Myocyte (in vitro differentiated cells): Measurements from ENCODE around the gene BTN1A1. TPM values are rescaled to one million over a fixed set of nuclear protein-coding genes. Genes with fewer than 3 reads are reported as not detected.
"Not testable (repeated sequence)": the region's sequence is repeated elsewhere in the genome, so short reads cannot be mapped to it uniquely, and the experiment has no call there.

ENCODE experiments used
- DNase-seq: peaks from one replicate; pipeline ENCODE4 v3.0.0-alpha.2; 2012; ENCODE audit warnings: low read depth
- total RNA-seq: library from RNA; depleted of rRNA; stranded (reverse); fragments of >200 nt; gene quantifications from 2 replicates; pipeline ENCODE4 v1.2.3, GENCODE V29; 2014

Gene BTN1A1
- total RNA-seq, 1 donor from 2014 or later = not detected

DNA sequence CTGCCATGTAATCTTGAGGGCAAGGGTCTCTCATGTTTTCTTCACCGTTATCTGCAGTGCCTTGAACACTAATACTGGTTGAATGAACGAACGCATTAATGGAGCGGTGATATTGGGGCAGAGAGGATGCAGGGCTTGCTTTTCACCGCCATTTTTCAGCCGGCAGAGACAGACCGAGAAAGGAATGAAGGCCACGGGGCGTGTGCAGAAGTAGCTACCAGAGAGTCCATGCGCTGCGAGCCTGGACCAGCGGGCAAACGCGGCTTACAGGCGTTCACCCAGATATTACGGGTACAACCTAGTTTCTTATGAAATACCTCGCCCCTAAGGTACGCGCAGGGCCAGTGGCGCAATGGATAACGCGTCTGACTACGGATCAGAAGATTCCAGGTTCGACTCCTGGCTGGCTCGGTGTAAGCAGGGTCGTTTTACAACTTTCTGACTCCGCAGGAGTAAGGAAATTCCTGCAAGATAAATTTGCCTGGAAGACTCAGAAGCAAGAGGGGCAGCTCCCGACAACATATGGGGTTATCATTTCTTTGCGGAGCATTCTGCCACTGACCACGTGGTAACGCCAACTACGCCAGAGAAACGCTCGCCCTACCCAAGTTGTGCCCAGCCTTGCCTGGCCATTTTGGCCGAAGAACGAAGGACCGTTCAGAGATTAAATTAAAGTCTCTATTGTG is 37.2 kb downstream of the BTN1A1 start:
- DNase-seq = peak; percentile 93

DNA sequence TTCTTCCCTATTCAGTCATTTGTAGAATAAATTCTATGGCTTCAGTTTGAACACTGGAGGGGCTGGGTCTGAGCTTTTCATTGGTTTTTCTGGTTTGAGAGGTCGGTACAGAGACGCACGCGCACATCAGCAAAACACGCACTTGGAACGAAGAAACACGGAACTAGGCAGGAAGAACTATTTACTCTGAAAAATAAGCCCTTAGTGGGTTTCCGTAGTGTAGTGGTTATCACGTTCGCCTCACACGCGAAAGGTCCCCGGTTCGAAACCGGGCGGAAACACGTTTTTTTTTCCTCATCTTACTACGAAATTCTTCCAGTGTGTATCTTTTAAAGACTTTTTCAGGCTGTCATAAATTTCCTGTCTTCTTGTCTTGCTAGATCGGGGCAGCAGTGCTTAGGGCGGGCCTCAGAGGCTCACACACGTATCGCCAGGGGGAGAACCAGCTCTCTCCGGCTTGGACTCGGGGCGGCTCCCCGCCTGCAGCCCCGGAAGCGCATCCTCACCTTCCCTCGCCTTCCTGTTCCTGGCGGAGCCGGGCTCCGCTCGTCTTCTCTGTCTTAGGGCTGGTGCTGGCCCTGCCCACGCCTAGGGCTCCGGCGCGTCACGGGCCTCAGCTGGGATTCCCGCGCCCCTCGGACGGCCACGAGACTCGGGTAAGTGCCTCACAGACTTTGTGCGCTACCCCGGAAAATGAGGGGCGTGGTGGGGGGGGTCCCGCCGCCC is 37.9 kb downstream of the BTN1A1 start, which contains the start of gene HMGN4:
Gene HMGN4 (plus strand): TSS at position 521 of the 726 bp plus-strand sequence. CDS start 6,841 bp downstream, outside the sequence.
- DNase-seq = peak; percentile 89

- DNase-seq = no peak
Observed at GRCh38 chr6:26538572-26538902, 38.4 kb downstream of the BTN1A1 start.

DNA sequence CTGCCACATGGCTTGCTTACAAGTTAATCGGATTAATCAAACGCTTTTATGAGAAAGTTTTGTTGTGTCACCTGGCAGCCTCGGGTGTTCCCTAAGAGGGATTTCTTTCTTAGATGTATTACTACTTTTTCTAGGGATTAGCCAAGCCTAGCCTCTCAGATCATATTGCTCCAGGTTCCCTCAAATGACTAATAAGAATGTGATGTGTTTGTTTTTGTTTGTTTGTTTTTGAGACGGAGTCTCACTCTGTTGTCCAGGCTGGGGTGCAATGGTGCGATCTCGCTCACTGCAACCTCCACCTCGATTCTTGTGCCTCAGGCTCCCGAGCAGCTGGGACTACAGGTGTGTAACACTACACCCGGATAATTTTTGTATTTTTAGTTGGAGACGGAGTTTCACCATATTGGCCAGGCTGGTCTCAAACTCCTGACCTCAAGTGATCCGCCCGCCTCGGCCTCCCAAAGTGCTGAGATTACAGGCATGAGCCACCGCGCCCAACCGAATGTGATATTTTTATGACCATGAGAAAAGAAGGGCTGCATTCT is 39.0 kb downstream of the BTN1A1 start:
- DNase-seq = peak; percentile 6

DNA sequence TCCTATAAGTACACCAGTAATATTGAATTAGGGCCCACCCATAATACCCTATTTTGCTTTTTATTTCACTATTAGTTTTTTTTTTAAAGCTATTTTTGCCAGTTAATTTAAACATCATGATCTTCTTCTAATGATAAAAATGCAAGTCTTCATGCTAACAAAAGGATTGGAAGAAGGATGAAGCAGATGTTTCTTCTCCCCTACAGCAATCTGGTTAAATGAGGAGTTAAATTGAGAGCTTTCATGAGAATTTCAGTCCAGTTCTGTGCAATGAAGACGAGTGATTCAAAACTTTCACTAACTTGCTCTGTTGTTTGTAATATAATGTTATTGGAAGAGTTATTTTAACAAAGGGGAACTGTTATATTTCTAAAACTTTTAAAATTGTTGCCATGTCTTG is 41.5 kb downstream of the BTN1A1 start:
- no peak for DNase-seq

GRCh38 chr6:26543953-26544352 is 43.9 kb downstream of the BTN1A1 start:
- DNase-seq = no peak

DNA sequence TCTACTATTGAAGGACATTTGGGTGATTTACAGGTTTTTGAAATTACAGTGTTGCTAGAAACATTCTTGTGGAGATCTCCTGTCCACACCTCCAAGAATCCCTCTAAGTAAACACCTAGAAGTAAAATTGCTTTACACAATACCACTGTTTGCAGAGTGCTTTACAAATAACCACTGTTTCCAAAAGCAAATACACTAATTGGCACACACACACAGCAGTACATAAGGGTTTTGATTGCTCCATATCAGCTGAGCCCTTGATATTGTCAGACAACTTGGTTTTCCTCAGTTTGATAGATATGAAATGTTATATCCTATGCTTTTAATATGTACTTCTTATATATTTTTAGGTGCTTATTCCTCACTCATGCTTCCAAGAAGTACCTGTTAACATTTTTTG is 44.4 kb downstream of the BTN1A1 start:
- DNase-seq = no peak

DNA sequence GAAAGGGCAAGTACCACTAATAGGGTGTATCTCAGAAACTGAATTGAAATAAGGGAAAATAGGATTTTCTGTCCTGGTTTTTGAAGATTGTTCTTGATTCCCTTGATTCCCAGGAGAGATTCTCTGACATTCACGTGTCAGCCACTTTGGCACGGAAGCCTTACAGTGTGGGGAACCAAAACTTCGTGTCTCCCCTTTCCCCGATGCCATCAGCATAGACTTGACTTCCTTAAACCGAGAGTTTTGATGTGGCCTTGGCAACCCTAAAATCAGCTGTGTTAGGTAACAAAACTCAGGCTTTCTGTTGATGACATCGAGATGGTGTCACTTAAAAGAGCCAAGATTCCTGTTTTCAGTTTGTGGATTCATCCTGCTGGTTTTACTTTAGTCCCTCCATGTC is 45.5 kb downstream of the BTN1A1 start:
- no peak for DNase-seq

DNA sequence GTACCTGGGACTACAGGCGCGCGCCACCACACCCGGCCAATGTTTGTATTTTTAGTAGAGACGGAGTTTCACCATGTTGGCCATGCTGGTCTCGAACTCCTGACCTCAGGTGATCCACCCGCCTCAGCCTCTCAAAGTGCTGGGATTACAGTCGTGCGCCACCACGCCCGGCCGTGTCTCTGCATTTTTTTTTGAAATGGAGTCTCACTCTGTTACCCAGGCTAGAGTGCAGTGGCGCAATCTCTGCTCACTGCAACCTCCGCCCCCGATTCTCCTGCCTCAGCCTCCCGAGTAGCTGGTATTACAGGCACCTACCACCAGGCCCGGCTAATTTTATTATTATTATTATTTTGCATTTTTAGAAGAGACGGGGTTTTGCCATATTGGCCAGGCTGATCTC is 47.3 kb downstream of the BTN1A1 start:
- not testable (repeated sequence) for DNase-seq

GRCh38 chr6:26550250-26550993 is 50.3 kb downstream of the BTN1A1 start:
- peak; percentile 28 for DNase-seq

DNA sequence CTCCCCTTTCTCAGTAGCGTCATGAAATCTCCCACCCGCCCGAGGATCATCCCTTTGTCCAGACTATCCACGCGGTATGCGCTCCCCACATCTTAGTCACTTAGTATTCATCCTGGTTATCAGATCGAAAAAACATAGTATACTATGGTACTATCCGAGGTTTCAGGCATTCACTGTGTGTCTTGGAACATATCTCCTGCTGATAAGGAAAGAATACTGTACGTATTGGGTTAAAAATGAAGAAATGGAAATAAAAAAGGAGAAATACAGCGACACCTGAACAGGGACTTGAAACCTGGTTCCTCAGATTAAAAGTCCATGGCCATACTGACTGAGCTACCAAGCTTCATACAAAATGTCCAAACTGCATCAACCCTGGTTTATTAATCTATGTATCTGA is 52.1 kb downstream of the BTN1A1 start:
- DNase-seq = no peak

GRCh38 chr6:26552640-26553188 is 52.6 kb downstream of the BTN1A1 start:
- DNase-seq = no peak

DNA sequence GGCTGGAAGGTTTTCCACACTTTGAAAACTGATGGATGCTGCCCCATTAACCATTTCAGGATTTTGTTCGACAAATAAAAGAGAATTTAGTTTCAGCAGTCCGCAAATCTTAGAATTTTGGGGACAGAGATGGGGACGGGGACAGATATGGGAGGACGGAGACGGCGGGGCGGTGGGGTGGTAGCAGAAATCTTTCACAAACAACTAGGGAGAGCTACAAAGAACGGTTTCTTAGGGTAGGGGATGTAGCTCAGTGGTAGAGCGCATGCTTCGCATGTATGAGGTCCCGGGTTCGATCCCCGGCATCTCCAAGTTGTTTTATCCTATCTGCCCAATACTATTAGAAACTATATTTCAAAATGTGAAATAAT is 53.1 kb downstream of the BTN1A1 start:
- peak; percentile 81 for DNase-seq

DNA sequence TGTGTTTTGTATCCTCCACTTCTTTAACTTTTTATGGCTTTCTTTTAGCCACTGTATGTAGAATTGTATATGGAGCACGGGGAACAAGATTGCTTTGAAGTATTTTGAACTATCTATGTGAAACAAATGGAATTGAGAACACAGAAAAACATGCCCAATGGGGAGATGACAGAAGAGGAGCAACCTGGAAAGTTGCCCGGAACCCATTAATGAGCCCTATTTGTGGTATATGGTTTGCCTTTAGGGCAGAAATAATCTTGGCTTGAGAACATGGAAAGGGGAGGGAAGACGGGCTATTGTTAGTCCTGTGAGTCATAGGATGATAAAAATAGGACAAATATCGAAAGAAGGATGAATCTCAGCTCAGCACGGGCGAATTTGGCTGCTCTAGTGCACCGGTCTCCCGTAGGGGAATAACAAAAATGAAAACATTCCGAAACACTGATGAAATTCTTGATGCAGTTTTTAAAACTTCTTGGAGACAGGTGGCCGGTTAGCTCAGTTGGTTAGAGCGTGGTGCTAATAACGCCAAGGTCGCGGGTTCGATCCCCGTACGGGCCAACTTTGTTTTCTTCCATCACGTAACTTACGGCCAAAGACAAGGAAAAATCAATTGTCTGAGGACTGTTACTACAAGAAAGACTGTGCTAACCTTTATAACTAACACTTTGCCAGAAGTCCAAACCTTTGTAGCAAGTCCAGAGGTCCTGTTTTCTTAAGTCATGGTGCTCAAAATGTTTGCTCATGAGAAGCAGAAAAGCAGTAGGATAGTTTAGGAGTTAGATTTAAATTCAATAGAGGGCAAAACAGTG is 53.7 kb downstream of the BTN1A1 start:
- DNase-seq = peak; percentile 94

DNA sequence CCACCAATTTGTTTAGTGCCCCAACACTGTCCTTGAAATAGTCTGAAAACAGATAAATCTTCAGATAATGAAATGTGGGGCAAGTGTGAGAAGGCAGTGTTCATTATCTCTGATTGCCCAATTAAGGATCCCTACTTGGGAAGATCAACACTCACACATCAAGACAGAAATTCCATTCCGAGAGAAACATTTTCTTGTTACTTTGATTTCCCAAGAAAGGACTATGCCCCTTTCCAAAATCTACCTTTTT is 54.3 kb downstream of the BTN1A1 start:
- no peak for DNase-seq

DNA sequence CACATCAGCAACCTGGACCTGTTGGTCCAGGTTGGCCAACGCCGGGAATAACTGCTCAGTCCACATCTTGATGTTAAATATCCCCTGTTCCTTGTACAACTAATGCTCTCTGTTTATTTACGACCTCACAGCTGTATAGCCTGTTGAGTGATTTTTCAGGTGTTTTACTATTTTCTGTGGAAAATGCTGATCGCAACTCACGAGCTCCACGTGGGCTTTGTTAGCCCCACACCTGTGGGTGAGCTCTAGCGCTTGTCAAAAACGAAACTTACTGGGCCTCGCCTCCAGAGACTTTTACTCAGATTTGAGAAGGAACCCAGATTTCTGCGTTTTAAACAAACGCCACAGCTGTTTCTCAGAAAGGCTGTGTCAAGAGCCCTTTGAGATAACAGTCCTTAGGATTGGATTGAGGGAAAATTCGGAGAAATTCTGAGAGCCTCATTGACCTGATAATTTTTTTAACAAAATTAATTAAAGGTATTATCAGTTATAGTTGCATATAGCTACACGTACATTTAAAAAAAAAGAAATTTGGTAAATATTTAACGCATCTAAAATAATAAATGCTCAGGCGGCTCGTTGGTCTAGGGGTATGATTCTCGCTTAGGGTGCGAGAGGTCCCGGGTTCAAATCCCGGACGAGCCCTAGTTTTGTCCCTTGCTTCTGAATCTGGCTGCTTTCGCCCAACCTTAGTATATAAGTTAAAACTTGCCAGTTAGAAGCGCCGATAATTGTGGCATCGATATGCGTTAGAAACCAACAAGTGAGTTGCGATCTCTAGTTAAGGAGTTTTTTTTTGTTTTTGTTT is 54.8 kb downstream of the BTN1A1 start:
- peak; percentile 53 for DNase-seq

DNA sequence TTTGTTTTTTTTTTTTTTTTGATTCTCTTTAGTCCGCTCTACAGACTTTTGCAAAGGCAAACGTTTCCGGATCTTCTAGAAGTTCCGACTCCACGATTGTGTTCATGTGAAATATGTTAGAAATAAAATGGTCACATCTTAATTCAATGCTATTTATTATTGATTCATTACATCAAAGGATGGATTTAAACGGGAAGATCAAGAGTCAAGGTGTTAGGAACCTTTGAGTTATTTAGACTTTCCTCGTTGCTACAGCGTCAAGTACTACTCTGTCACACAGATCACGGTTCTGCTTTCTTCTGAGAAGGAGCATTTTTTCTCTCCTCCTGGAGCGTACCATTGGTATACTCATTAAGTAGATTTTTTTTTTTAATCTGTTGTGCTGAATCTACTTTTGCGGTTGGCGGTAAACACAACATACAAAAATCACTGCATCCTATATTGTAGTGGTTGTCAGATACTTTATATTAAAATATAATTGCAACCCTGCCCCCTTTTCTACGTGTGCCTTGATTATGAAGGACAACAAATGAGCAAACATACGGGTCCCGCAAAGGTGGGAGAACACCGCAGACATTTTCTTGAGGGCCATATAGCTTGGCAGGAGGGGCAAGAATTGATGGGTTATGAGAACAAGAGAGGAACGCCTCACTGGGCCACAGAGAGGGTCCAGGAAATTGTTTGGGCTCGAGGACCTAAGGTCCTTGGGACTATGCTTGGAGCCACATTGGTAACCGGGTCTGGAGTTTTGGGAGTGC is 55.6 kb downstream of the BTN1A1 start:
- DNase-seq = no peak

DNA sequence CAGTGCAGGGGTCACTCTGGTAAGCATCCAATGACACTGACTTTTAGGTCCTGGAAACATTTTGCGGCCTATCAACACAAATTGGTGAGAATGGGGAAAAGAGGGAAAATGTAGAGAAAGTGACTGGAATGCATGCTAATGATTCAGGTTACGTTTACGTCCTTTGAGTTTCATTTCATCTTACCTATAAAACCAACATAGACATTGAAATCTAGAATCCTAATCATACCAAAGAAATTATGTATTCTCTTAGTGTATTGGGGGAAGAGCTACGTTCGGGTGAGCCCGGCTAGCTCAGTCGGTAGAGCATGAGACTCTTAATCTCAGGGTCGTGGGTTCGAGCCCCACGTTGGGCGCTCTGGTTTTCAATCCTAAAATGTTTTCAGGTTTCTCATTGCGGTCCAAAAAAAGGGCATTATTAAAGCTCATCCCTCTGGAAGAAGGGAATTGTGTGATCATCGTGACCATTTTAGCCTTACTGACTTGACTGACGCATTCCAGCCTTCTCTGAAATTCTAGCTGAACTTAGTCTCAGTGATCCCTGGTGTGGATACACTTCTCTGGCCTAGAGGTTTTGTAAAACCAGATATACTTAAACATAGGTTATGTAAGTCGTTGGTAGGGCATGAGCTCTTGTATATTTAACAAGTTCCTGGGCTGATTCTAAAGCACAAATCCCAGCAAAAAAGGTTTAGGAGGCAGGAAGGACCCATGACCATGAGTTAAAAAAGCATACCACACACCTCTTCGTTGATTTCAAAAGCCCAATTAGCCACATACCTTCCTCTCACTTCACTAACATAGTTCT is 56.4 kb downstream of the BTN1A1 start:
- DNase-seq = peak; percentile 81
